Loucy (cell line): ENCODE results near the gene UBAC2.

ENCODE experiments used
- EZH2phosphoT487 ChIP-seq: fragments of 200-600 bp; IDR thresholded peaks from 2 replicates; pipeline ENCODE4 v1.6.1; 2018; ENCODE audit warnings: antibody characterized with exemption, mild to moderate bottlenecking, moderate library complexity, borderline replicate concordance
- TF ChIP-seq, protein P1 (sequence below): fragments of 200-600 bp; sonication (generic); conservative IDR thresholded peaks from 2 replicates; pipeline ENCODE4 v1.5.1; 2014; ENCODE audit warnings: mild to moderate bottlenecking, antibody characterized with exemption, low read length

DNA sequence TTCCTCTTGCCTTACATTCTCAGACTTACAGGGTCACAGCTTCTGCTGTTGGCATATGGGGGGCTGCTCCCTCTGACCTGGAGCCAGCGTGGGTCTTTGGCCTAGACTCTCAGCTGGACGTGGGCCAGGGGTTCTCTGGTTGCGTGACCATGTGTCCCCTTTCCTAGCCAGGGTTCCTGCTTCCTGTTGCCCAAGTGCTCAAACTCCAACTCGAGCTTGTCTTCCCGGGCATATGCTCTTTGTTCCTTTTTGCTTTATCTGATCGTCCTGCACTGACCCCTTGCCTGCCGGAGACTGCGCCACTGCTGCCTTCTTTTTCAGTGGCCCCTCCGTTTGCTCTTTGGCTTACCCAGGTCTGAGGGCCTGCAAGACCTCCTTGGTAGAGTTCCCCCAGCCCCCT lies 131.8 kb downstream of the UBAC2 start:
- TF ChIP-seq EZH2phosphoT487, result no peak
- TF ChIP-seq, protein P1, sequence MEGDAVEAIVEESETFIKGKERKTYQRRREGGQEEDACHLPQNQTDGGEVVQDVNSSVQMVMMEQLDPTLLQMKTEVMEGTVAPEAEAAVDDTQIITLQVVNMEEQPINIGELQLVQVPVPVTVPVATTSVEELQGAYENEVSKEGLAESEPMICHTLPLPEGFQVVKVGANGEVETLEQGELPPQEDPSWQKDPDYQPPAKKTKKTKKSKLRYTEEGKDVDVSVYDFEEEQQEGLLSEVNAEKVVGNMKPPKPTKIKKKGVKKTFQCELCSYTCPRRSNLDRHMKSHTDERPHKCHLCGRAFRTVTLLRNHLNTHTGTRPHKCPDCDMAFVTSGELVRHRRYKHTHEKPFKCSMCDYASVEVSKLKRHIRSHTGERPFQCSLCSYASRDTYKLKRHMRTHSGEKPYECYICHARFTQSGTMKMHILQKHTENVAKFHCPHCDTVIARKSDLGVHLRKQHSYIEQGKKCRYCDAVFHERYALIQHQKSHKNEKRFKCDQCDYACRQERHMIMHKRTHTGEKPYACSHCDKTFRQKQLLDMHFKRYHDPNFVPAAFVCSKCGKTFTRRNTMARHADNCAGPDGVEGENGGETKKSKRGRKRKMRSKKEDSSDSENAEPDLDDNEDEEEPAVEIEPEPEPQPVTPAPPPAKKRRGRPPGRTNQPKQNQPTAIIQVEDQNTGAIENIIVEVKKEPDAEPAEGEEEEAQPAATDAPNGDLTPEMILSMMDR, result no peak
